HL-60 (cell line): ENCODE measurements around the gene PNN.

Experiments used
- CTCF ChIP-seq: IDR thresholded peaks from one replicate; pipeline ENCODE4 v1.5.1; 2011; ENCODE audit warnings: low read length, control low read depth, inconsistent platforms; ENCODE audit not compliant: insufficient read depth
- POLR2AphosphoS5 ChIP-seq: IDR thresholded peaks from 2 replicates; pipeline ENCODE4 v1.6.1; 2012; ENCODE audit warnings: low read depth
- REST ChIP-seq: IDR thresholded peaks from 2 replicates; pipeline ENCODE4 v1.6.1; 2012; ENCODE audit warnings: low read depth; ENCODE audit not compliant: insufficient replicate concordance

GRCh38 chr14:39228044-39228443 lies 53.0 kb downstream of the PNN start:
- TF ChIP-seq REST (no peak), CTCF (no peak), POLR2AphosphoS5 (no peak)
